Astrocyte (in vitro differentiated cells and primary cell): ENCODE results near the gene E2F1. TPM values are rescaled to one million over a fixed set of nuclear protein-coding genes. Genes with fewer than 3 reads are reported as not detected.

ENCODE experiments used
- DNase-seq: peaks from one replicate; pipeline ENCODE4 v3.0.0-alpha.2; 2010; ENCODE audit warnings: low read depth
- FAIRE-seq: peaks from 2 replicates; lab custom pipeline; 2011; peaks lifted over from hg19 to GRCh38; lab: Jason Lieb, UNC
- H2AFZ ChIP-seq: 2 replicates; pipeline ENCODE4 v1.6.0; 2012; ENCODE audit warnings: low read depth, low read length, inconsistent platforms
- H3K27ac ChIP-seq: 2 replicates; pipeline ENCODE4 v1.5.1; 2011; ENCODE audit warnings: low read depth, low read length, inconsistent platforms
- H3K27me3 ChIP-seq: 2 replicates; pipeline ENCODE4 v1.6.0; 2011; ENCODE audit warnings: low read length, inconsistent platforms; ENCODE audit not compliant: insufficient read depth
- H3K36me3 ChIP-seq: 2 replicates; pipeline ENCODE4 v1.5.1; 2011; ENCODE audit warnings: low read length, inconsistent platforms; ENCODE audit not compliant: insufficient read depth
- H3K4me1 ChIP-seq: 2 replicates; pipeline ENCODE4 v1.5.1; 2011; ENCODE audit warnings: low read length, inconsistent platforms; ENCODE audit not compliant: insufficient read depth
- H3K4me2 ChIP-seq: 2 replicates; pipeline ENCODE4 v1.6.0; 2012; ENCODE audit warnings: low read length, inconsistent platforms
- H3K4me3 ChIP-seq: 2 replicates; pipeline ENCODE4 v1.5.1; 2011; ENCODE audit warnings: low read depth, mild to moderate bottlenecking, low read length, inconsistent platforms; ENCODE audit not compliant: insufficient read depth
- H3K79me2 ChIP-seq: 2 replicates; pipeline ENCODE4 v1.6.0; 2012; ENCODE audit warnings: mild to moderate bottlenecking, low read length, inconsistent platforms; ENCODE audit not compliant: insufficient read depth
- H3K9ac ChIP-seq: 2 replicates; pipeline ENCODE4 v1.6.0; 2012; ENCODE audit warnings: mild to moderate bottlenecking, low read length, inconsistent platforms
- H3K9me3 ChIP-seq: 2 replicates; pipeline ENCODE4 v1.5.1; 2012; ENCODE audit warnings: low read depth, mild to moderate bottlenecking, low read length, inconsistent platforms; ENCODE audit not compliant: insufficient read depth
- H4K20me1 ChIP-seq: 2 replicates; pipeline ENCODE4 v1.6.0; 2012; ENCODE audit warnings: low read length, inconsistent platforms; ENCODE audit not compliant: insufficient read depth
- H3K27ac Mint-ChIP-seq: one replicate; pipeline ENCODE4 v1.8.0; 2021; ENCODE audit warnings: mild to moderate bottlenecking, mixed read lengths; ENCODE audit not compliant: unreplicated experiment
- H3K27me3 Mint-ChIP-seq: one replicate; pipeline ENCODE4 v1.8.0; 2021; ENCODE audit warnings: low read depth, mixed read lengths; ENCODE audit not compliant: unreplicated experiment
- H3K36me3 Mint-ChIP-seq: one replicate; pipeline ENCODE4 v1.8.0; 2021; ENCODE audit warnings: low read depth, mixed read lengths; ENCODE audit not compliant: unreplicated experiment
- H3K4me1 Mint-ChIP-seq: one replicate; pipeline ENCODE4 v1.8.0; 2021; ENCODE audit warnings: low read depth, mixed read lengths; ENCODE audit not compliant: unreplicated experiment
- H3K4me3 Mint-ChIP-seq: one replicate; pipeline ENCODE4 v1.8.0; 2021; ENCODE audit warnings: mild to moderate bottlenecking, moderate library complexity, mixed read lengths; ENCODE audit not compliant: unreplicated experiment
- H3K9me3 Mint-ChIP-seq: one replicate; pipeline ENCODE4 v1.8.0; 2021; ENCODE audit warnings: mild to moderate bottlenecking, mixed read lengths; ENCODE audit not compliant: unreplicated experiment
- EZH2 ChIP-seq: IDR thresholded peaks from 2 replicates; pipeline ENCODE4 v1.6.1; 2012; ENCODE audit warnings: mild to moderate bottlenecking, low read length, inconsistent platforms; ENCODE audit not compliant: insufficient read depth
- total RNA-seq: library from RNA; stranded (reverse); gene quantifications from 2 replicates; pipeline ENCODE4 v1.2.1, GENCODE V29; 2021
- TF ChIP-seq, protein P1 (sequence below): IDR thresholded peaks from 2 replicates; pipeline ENCODE4 v1.5.1; 2011; ENCODE audit warnings: low read depth, mild to moderate bottlenecking, inconsistent platforms, low read length, moderate library complexity; ENCODE audit not compliant: insufficient read depth

Gene E2F1
- total RNA-seq, 1 donor from 2014 or later, result 2.3 TPM

DNA sequence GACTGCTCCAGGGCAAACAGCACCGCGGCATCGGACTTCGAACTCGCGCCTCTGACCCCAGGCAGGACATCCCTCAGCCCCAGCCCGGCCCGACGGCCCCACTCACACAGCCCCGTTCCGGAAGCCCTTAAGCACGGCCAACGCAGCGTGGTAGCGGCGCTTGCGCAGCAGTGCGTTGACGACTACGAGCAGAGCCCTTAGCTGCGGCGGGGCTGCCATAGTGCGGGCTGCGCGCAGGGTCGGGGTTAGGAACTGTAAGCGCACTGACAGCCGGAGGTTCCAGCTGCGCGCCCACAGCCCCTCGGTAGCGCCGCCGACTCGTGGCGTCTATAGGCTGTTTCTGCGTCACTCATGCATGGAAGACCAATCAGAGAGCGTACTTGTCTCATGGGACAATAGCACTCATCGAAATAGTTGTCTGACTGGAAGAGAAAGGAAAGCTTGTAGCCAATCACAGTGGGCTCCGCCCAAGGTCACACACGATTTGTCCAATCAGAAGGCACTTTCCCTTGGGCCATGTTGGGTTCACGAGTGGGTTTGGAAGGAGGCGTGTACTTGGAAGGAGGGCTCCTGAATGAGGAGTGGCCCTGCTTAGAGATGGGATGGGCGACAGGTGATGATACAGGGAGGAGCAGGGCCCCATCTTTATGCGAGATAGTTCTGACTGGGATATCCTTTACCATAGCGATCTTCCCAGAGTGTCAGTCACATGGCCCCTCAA lies 34.0 kb upstream of the E2F1 start, which contains the start of gene PXMP4:
Gene PXMP4 (minus strand): TSS at position 322 of the 721 bp plus-strand sequence. CDS start 103 bp downstream, at position 219.
- FAIRE-seq, result peak; percentile 97
- H3K36me3 Mint-ChIP-seq, result no peaks in the 10 kb centered on the region

GRCh38 chr20:33719277-33719988 lies 33.2 kb upstream of the E2F1 start:
- Mint-ChIP-seq H3K9me3 (peaks cover 8% of the 10 kb centered on the region), H3K36me3 (no peaks in the 10 kb centered on the region), H3K4me1 (no peaks in the 10 kb centered on the region), H3K27ac (peak overlapping the region; percentile 30), H3K27me3 (peaks cover 3% of the 10 kb centered on the region), H3K4me3 (peak overlapping the region; percentile 80)
- peaks cover 3% of the 10 kb centered on the region for H3K79me2 ChIP-seq
- peak overlapping the region; percentile 69 for H3K4me3 ChIP-seq
- TF ChIP-seq EZH2, result no peak
- TF ChIP-seq, protein P1, sequence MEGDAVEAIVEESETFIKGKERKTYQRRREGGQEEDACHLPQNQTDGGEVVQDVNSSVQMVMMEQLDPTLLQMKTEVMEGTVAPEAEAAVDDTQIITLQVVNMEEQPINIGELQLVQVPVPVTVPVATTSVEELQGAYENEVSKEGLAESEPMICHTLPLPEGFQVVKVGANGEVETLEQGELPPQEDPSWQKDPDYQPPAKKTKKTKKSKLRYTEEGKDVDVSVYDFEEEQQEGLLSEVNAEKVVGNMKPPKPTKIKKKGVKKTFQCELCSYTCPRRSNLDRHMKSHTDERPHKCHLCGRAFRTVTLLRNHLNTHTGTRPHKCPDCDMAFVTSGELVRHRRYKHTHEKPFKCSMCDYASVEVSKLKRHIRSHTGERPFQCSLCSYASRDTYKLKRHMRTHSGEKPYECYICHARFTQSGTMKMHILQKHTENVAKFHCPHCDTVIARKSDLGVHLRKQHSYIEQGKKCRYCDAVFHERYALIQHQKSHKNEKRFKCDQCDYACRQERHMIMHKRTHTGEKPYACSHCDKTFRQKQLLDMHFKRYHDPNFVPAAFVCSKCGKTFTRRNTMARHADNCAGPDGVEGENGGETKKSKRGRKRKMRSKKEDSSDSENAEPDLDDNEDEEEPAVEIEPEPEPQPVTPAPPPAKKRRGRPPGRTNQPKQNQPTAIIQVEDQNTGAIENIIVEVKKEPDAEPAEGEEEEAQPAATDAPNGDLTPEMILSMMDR, result no peak
- H3K9me3 ChIP-seq, result no peaks in the 10 kb centered on the region
- no peak overlapping the region for H3K27ac ChIP-seq
- peak overlapping the region; percentile 98 for H2AFZ ChIP-seq
- H3K4me2 ChIP-seq, result peak overlapping the region; percentile 92
- no peaks in the 10 kb centered on the region for H3K36me3 ChIP-seq
- no peaks in the 10 kb centered on the region for H3K27me3 ChIP-seq
- DNase-seq (no peak), FAIRE-seq (no peak)
- H3K9ac ChIP-seq, result peak overlapping the region; percentile 78
- peaks cover 6% of the 10 kb centered on the region for H3K4me1 ChIP-seq
- no peaks in the 10 kb centered on the region for H4K20me1 ChIP-seq

More for the DNA sequence above, 34.0 kb upstream of the E2F1 start, which contains the start of gene PXMP4:
- Histone ChIP-seq H3K9me3 (no peaks in the 10 kb centered on the region), H3K4me1 (peaks cover 6% of the 10 kb centered on the region), H3K79me2 (peaks cover 3% of the 10 kb centered on the region), H3K36me3 (no peaks in the 10 kb centered on the region), H3K4me3 (peak within 1 kb of the TSS; percentile 69), H3K9ac (peak within 1 kb of the TSS; percentile 78), H2AFZ (peak within 1 kb of the TSS; percentile 98), H3K27ac (no peak within 1 kb of the TSS), H4K20me1 (no peaks in the 10 kb centered on the region), H3K4me2 (peak within 1 kb of the TSS; percentile 92), H3K27me3 (no peaks in the 10 kb centered on the region)
- TF ChIP-seq EZH2, result peak; percentile 61
- TF ChIP-seq, protein P1, result no peak
- Mint-ChIP-seq H3K4me3 (peak within 1 kb of the TSS; percentile 80), H3K9me3 (peaks cover 8% of the 10 kb centered on the region), H3K27me3 (peaks cover 3% of the 10 kb centered on the region), H3K27ac (peak within 1 kb of the TSS; percentile 30), H3K4me1 (no peaks in the 10 kb centered on the region)
- peak; percentile 99 for DNase-seq
